Islet precursor cell (in vitro differentiated cells): ENCODE results near the gene RHOT2.

Source experiments
- DNase-seq: peaks from one replicate; pipeline ENCODE4 v3.0.0-alpha.2; 2018

The RHOT2 gene

GRCh38 chr16:702341-702740, 34.4 kb downstream of the RHOT2 start:
- no peak for DNase-seq

GRCh38 chr16:703406-703805, 35.5 kb downstream of the RHOT2 start:
- DNase-seq = no peak

GRCh38 chr16:704047-704446, 36.1 kb downstream of the RHOT2 start:
- no peak for DNase-seq

GRCh38 chr16:704552-705380, 36.8 kb downstream of the RHOT2 start:
- no peak for DNase-seq

- no peak for DNase-seq
These were observed 37.7 kb downstream of the RHOT2 start, which contains the start of gene FBXL16 for GRCh38 chr16:705431-706188. Gene FBXL16 (minus strand): TSS chr16:705801. CDS start chr16:697405, 8,396 bp downstream.

- no peak for DNase-seq
These were observed 38.5 kb downstream of the RHOT2 start for GRCh38 chr16:706189-707061.

- DNase-seq = no peak
These were observed 39.2 kb downstream of the RHOT2 start for GRCh38 chr16:707062-707538.

GRCh38 chr16:708019-708418, 40.1 kb downstream of the RHOT2 start:
- no peak for DNase-seq

- no peak for DNase-seq
These were observed 41.0 kb downstream of the RHOT2 start for GRCh38 chr16:708959-709358.

GRCh38 chr16:709566-710499, 41.9 kb downstream of the RHOT2 start:
- peak; percentile 80 for DNase-seq

GRCh38 chr16:710500-711075, 42.7 kb downstream of the RHOT2 start:
- no peak for DNase-seq

GRCh38 chr16:711084-711483, 43.2 kb downstream of the RHOT2 start:
- DNase-seq = no peak

- peak; percentile 89 for DNase-seq
These were observed 43.8 kb downstream of the RHOT2 start for GRCh38 chr16:711548-712320.

GRCh38 chr16:712740-713250, 44.9 kb downstream of the RHOT2 start:
- DNase-seq = peak; percentile 98

GRCh38 chr16:714079-714478, 46.1 kb downstream of the RHOT2 start:
- DNase-seq = peak; percentile 81

GRCh38 chr16:714558-715476, 46.9 kb downstream of the RHOT2 start, which contains the start of gene METRN:
Gene METRN (plus strand): TSS chr16:715118. CDS start chr16:715290, 172 bp downstream.
- peak; percentile 92 for DNase-seq

GRCh38 chr16:715477-716199, 47.7 kb downstream of the RHOT2 start:
- DNase-seq = no peak

GRCh38 chr16:716200-716568, 48.3 kb downstream of the RHOT2 start:
- DNase-seq = no peak
